Gastroesophageal sphincter (tissue), 4 donors: ENCODE measurements around the gene ARHGAP26. TPM values are rescaled to one million over a fixed set of nuclear protein-coding genes. Genes with fewer than 3 reads are reported as not detected.

ENCODE experiments used
- ATAC-seq: fragments of 150-250 bp; one replicate; pipeline ENCODE4 v1.9.1; 2016; ENCODE audit warnings: mild to moderate bottlenecking, moderate library complexity
- H3K27ac ChIP-seq, 4 donors: fragments of 200-600 bp; sonication (generic) in 3 of 4; 1 replicate in 3 of 4; 2 replicates in 1 of 4; pipeline ENCODE4 v1.5.1; 2016 to 2019
- H3K27me3 ChIP-seq: fragments of 200-600 bp; sonication (generic); one replicate; pipeline ENCODE4 v1.5.1; 2019
- H3K36me3 ChIP-seq, 2 donors: fragments of 200-600 bp; sonication (generic); one replicate each; pipeline ENCODE4 v1.5.1; 2019; ENCODE audit warnings: control low read depth in 1 of 2
- H3K4me1 ChIP-seq, 3 donors: fragments of 200-600 bp; sonication (generic); 1 replicate in 2 of 3; 2 replicates in 1 of 3; pipeline ENCODE4 v1.5.1; 2016 to 2019; ENCODE audit warnings: control low read depth in 2 of 3
- H3K4me3 ChIP-seq, 2 donors: fragments of 200-600 bp; sonication (generic); one replicate each; pipeline ENCODE4 v1.5.1; 2019; ENCODE audit warnings: mild to moderate bottlenecking in 1 of 2, moderate library complexity in 1 of 2
- H3K9me3 ChIP-seq, 3 donors: fragments of 200-600 bp; sonication (generic); one replicate each; pipeline ENCODE4 v1.5.1; 2017 to 2019; ENCODE audit warnings: control low read depth in 2 of 3
- EP300 ChIP-seq: sonication (generic); formaldehyde crosslinking; IDR thresholded peaks from one replicate; pipeline ENCODE4 v1.6.1; 2017; ENCODE audit warnings: antibody characterized with exemption, mild to moderate bottlenecking
- POLR2A ChIP-seq, 2 donors: fragments of 450-650 bp; IDR thresholded peaks; one replicate each; pipeline ENCODE4 v1.6.1; 2017; ENCODE audit warnings: antibody characterized with exemption in 2 of 2, mild to moderate bottlenecking in 2 of 2, moderate library complexity in 1 of 2
- POLR2AphosphoS5 ChIP-seq: sonication (generic); formaldehyde crosslinking; IDR thresholded peaks from one replicate; pipeline ENCODE4 v1.6.1; 2017; ENCODE audit warnings: antibody characterized with exemption
- WGBS, 2 donors: methylation state at CpG; one replicate each; pipeline ENCODE4 v1.1.5; 2018; ENCODE audit warnings: low coverage in 1 of 2; 5-methylcytosine and 5-hydroxymethylcytosine counted together
- total RNA-seq, 4 donors: library from RNA; depleted of rRNA; stranded (reverse); fragments of >200 nt; gene quantifications; one replicate each; pipeline ENCODE4 v1.1.0, GENCODE V29; 2016
- TF ChIP-seq, protein P1 (sequence below), 4 experiments: fragments of 200-600 bp in 2 of 4; fragments of 450-650 bp in 2 of 4; sonication (generic) in 1 of 4; IDR thresholded peaks; one replicate each; pipeline ENCODE4 v1.5.1; 2017 to 2019; ENCODE audit warnings: antibody characterized with exemption in 4 of 4, mild to moderate bottlenecking in 2 of 4, moderate library complexity in 2 of 4

Gene ARHGAP26
- total RNA-seq, 4 donors from 2014 or later = 15.2 to 41.7 (median 31.7) TPM

DNA sequence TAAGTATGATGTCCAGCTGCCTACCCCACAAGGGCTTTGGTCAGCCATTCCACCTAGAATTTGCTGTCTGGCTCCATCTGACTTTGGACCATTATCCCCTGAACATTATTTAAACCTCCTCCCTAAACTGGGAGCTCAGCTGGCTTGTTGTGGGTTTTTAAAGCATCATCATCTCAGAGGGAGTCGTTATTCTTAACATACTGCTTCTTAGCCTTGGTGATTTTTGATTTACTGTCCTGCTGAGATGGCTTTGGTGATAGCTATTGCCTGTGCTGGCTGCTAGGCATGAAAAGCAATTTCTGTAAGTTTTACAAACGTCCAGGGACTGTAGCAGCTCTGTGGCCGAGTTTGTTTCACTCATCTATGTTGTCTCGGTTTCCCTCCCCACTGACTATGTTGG lies 377.2 kb downstream of the ARHGAP26 start:
- H3K27ac ChIP-seq = peak overlapping the region; percentile 16 to 77 (median 46)
- WGBS, 2 donors = 64 to 87% methylated on average over 3 of the region's 4 CpGs

DNA sequence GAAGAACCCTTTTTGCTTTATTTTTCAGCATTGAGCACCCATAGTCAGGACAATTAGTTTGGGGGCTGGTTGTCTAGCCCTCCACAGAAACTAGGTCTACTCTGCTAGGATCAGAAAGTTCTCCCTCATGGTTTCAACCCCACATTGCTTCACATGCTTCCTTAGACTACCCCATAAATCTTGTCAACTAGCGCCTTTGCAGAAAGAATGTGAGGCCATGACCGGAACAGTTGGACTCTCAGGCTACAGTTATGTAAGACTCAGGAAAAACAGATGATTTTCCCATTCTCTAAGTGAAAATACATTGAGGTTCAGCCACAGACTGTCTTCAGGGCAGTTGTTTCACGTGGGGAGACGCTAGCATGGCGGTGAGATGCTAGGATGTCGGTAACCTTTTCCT lies 377.7 kb downstream of the ARHGAP26 start:
- Histone ChIP-seq H3K36me3 (peaks cover 0 to 19% of the 10 kb centered on the region in 2 donors), H3K27ac (peak overlapping the region; percentile 16 to 77 (median 46)), H3K4me3 (no peak overlapping the region), H3K9me3 (no peaks in the 10 kb centered on the region), H3K4me1 (peaks cover 12 to 69% (median 34%) of the 10 kb centered on the region in 3 donors), H3K27me3 (no peaks in the 10 kb centered on the region)
- peak; percentile 75 for ATAC-seq
- WGBS, 2 donors = 66 to 88% methylated on average over 4 of the region's 6 CpGs
- TF ChIP-seq EP300 (no peak), POLR2A (IDR thresholded peaks at IDR 0.05) (no peak), POLR2AphosphoS5 (peak; percentile 82)

More for the DNA sequence above, 377.2 kb downstream of the ARHGAP26 start:
- peaks cover 0 to 19% of the 10 kb centered on the region in 2 donors for H3K36me3 ChIP-seq
- no peaks in the 10 kb centered on the region for H3K9me3 ChIP-seq
- H3K27me3 ChIP-seq = no peaks in the 10 kb centered on the region
- peaks cover 12 to 69% (median 31%) of the 10 kb centered on the region in 3 donors for H3K4me1 ChIP-seq
- no peak overlapping the region for H3K4me3 ChIP-seq
- no peak for ATAC-seq
- TF ChIP-seq, protein P1, sequence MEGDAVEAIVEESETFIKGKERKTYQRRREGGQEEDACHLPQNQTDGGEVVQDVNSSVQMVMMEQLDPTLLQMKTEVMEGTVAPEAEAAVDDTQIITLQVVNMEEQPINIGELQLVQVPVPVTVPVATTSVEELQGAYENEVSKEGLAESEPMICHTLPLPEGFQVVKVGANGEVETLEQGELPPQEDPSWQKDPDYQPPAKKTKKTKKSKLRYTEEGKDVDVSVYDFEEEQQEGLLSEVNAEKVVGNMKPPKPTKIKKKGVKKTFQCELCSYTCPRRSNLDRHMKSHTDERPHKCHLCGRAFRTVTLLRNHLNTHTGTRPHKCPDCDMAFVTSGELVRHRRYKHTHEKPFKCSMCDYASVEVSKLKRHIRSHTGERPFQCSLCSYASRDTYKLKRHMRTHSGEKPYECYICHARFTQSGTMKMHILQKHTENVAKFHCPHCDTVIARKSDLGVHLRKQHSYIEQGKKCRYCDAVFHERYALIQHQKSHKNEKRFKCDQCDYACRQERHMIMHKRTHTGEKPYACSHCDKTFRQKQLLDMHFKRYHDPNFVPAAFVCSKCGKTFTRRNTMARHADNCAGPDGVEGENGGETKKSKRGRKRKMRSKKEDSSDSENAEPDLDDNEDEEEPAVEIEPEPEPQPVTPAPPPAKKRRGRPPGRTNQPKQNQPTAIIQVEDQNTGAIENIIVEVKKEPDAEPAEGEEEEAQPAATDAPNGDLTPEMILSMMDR (IDR thresholded peaks at IDR 0.05) = no peak
- no peak for TF ChIP-seq POLR2A (IDR thresholded peaks at IDR 0.05)
- no peak for TF ChIP-seq EP300
- TF ChIP-seq POLR2AphosphoS5 = no peak

DNA sequence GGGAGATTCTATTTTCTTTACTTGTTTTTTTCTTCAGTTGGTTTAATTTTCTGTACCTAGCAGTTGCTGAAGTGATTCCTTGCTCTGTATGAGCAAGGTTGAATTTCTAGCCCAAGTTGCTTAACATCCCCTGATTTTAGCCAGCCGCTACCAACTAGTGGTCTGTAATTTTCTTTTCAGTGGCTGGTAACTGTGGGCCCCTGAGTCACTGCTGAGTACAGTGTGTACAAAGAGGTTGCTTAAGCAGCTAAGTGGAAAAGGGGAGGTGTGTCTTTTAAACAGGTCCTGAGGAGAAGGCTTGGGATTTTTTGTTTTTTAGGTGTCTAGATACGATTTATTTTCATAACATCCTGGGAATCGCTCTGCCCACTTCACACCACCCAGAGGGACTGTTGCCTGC lies 378.6 kb downstream of the ARHGAP26 start:
- WGBS, 2 donors = 100% methylated on average over 2 of the region's 3 CpGs
- peak overlapping the region; percentile 31 to 77 (median 46) for H3K27ac ChIP-seq
- peaks cover 0 to 19% of the 10 kb centered on the region in 2 donors for H3K36me3 ChIP-seq
- no peaks in the 10 kb centered on the region for H3K9me3 ChIP-seq
- peak; percentile 60 for TF ChIP-seq POLR2AphosphoS5
- TF ChIP-seq, protein P1 (IDR thresholded peaks at IDR 0.05) = no peak
- no peak for TF ChIP-seq EP300
- no peak overlapping the region for H3K4me3 ChIP-seq
- peaks cover 8 to 69% (median 33%) of the 10 kb centered on the region in 3 donors for H3K4me1 ChIP-seq
- ATAC-seq = peak; percentile 44
- no peaks in the 10 kb centered on the region for H3K27me3 ChIP-seq

DNA sequence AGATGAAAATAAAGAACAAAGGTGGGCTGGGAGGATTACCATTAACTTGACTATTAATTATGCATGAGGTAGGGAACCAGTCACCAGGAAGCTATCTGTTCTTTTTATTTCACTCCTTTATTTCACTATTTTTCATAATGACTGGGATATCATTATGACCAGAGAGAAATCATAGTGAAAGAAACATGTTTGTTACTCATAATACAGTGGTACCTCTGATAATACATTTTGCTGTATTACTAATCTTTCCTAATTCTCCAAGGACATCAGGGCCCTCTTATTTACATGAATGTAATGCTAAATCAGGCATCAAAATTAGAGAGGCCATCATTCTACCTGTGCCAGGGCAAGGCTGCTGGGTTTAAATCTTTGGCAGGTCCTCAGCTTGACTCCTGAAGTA lies 379.6 kb downstream of the ARHGAP26 start:
- H3K4me1 ChIP-seq = peaks cover 16 to 69% (median 39%) of the 10 kb centered on the region in 3 donors
- TF ChIP-seq POLR2A (IDR thresholded peaks at IDR 0.05) = no peak
- no peak for TF ChIP-seq EP300
- TF ChIP-seq, protein P1 (IDR thresholded peaks at IDR 0.05) = no peak
- no peak for TF ChIP-seq POLR2AphosphoS5
- H3K27me3 ChIP-seq = no peaks in the 10 kb centered on the region
- H3K4me3 ChIP-seq = no peak overlapping the region
- no peak overlapping the region for H3K27ac ChIP-seq
- ATAC-seq = no peak
- H3K9me3 ChIP-seq = no peaks in the 10 kb centered on the region
- H3K36me3 ChIP-seq = peaks cover 0 to 19% of the 10 kb centered on the region in 2 donors

DNA sequence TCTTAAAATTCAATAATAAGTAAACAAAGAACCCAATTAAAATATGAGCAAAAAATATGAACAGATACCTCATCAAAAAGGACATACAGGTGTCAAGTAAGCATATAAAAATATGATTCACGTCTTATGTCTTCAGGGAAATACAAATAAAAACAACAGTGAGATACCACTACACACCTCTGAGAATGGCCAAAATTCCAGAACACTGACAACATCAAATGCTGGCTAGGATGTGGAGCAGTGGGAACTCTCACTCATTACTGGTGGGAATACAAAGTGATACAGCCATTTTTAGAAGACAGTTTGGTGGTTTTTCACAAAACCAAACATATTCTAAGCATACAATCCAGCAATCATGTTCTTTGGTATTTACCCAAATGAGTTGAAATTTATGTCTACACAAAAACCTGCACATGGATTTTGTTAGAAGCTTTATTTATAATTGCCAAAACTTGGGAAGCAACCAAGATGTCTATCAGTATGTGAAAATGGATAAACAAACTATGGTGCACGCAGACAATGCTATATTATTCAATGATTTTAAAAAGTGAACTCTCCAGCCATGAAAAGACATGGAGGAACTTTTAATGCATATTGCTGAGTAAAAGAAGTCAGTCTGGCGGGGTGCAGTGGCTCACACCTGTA lies 381.0 kb downstream of the ARHGAP26 start:
- Histone ChIP-seq H3K27ac (no peak overlapping the region), H3K4me1 (peaks cover 24 to 69% (median 32%) of the 10 kb centered on the region in 3 donors), H3K36me3 (peaks cover 0 to 19% of the 10 kb centered on the region in 2 donors), H3K4me3 (no peak overlapping the region), H3K27me3 (no peaks in the 10 kb centered on the region), H3K9me3 (no peaks in the 10 kb centered on the region)
- no peak for ATAC-seq
- TF ChIP-seq, protein P1 (IDR thresholded peaks at IDR 0.05) = no peak
- TF ChIP-seq POLR2AphosphoS5 = no peak
- TF ChIP-seq POLR2A (IDR thresholded peaks at IDR 0.05) = no peak
- TF ChIP-seq EP300 = no peak
- 89 to 91% methylated on average over 3 of the region's 3 CpGs for WGBS, 2 donors
